Stimulated activated CD4-positive, alpha-beta T cell treated with anti-CD3 and anti-CD28 coated beads, Interleukin-4, amount 100 ng/mL, for 48 hours (primary cell): ENCODE results near the gene ACOT7.

Experiments
- DNase-seq, 2 donors: peaks; one replicate each; pipeline ENCODE4 v3.0.0-alpha.2; 2020; ENCODE audit warnings: low read depth in 2 of 2

Gene ACOT7

DNA sequence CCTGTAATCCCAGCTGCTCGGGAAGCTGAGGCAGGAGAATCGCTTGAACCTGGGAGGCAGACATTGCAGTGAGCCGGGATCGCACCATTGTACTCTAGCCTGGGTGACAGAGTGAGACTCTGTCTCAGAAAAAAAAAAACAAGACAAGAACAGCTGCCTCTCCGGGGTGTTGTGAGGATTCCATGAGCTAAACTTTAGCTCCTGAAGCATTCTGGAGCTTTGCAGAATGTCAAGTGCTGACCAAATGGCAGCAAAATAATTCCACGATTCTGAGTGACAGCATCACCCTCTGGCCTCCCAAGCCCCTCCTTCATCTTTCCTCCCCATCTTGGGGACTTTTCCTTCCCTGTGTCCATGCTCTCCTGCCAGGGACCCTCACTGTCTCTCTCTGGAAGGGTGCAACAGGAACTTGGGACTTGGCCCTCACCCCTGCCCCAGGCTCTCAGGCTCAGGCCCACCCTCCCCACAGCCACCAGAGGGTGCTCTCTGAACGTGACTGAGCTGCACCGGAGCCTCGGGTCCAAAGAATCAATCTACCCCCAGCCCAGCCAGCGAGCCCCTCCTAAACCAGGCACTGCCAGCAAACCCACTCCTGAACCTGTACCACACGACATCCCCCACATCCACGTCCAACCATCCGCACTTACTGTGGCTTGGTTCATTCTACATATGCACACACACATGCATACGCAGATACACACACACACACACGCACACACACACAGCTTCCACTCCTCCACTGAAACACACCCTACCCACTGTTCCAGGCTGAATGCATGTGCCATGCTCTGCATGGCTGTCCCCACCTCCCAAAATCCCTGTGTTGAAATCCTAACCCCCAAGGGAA is 45.7 kb downstream of the ACOT7 start:
- DNase-seq = peak; percentile 50 to 58

DNA sequence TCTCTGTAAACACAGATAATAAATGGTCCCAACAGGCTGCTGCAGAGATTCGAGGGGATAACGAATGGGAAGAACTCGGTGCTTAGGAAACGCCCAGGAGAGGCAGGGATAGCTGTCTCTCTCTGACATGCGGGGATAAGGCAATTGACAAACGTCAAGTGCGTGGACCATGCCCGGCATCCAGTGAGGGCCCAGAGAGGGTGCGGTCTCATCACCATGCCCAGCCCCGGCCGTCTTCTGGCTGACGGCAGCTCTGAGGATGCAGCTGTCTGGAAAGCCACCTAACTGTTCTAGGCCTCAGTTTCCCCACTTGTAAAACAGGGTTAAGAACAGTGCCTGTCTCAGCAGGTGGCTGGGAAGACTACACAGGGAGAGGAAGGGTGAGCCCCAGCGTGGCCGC is 48.1 kb downstream of the ACOT7 start:
- DNase-seq = no peak

DNA sequence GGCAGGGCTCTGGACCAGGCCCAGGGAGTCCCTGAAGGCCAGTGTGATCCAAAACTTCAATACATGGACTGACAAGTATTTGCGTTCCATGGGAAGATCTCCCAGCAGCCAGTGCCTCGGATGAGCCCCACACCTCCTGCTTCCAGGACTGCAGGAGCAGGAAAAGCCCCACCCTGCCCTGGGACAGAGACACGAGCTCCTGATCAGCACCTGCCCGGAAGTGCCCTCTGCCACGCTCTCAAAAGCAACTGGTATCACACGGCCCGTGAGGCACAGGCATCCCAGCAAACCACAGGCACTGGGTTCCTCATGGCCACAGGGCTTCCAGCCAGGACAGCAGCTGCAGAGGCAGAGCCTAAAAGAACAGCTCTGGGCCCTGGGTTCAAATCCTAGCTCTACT is 48.6 kb downstream of the ACOT7 start:
- no peak for DNase-seq

DNA sequence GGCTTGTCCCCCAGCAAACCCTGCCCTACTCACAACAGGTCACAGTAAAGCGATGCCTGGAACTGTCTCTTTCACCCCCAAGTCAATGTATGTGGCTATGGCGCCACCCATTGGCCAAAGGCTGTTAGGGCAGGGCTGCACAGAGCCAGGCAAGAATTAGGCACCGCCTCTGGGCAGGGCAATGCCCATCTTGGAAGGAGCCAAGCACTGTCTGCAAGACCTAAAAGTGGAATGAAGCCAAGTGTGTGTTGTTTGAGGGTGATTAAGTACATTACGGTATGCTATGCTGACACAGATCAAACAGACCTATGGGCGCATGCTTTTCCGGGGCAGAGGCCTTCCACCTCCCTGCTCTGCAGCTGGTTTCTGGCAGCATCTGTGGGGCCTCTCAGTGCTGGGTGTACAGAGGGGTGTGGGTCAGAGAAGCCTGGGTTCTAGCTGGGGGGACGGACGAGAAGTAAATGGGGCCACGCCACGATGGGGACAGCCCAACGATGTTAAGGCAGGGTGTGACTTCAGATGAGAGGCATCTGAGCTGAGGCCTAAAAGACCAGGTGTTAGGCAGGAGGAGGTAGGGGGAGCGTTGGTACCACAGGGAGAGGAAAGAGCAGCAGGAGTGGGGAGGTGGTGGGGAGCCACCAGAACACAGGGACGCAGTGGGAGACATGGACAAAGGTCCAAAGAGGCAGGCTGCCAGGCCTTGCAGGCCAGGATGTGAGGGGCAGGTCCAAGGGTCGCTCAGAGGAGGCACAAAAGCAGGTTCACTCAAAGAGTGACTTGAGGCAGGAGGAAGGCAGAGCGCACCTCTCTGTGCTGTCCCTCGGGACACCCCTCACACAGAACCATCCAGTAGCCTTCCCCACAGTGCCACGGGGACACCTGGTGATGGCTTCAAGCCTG is 49.8 kb downstream of the ACOT7 start:
- peak; percentile 49 to 60 for DNase-seq

DNA sequence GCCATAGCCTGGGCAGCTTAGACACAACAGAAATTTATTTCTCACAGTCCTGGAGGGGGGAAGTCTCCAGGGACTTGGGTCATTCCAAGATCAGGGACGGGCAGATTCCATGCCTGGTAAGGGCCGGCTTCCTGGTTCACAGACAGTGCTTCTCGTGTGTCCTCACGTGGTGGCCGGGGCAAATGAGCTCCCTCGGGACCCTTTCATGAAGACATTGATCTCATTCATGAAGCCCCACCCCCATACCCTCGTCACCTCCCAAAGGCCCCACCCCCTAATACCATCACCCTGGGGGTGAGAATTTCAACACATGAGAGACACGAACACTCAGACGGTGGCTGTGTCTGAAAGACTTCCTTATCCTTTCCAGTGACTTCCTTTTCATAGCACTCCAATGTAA is 51.5 kb downstream of the ACOT7 start:
- DNase-seq = no peak

DNA sequence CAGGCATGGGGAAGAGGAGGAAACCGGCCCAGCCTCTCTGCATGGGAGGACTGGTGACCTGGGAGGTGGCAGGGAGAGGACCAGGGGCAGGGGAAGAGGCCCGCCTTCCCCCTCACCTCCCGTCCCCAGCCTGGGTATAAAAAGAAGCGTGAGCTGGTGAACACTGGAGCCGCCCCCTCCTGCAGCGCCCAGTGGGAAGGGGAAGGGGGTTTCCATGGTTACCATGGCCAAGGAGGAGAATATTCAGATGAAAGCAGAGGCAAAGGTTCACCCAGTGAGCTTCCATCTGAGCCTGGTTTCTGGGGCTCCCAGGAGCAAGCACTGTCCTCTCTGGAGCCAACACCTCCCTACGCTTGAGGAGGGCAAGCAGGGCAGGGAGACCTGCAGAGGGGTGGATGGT is 54.9 kb downstream of the ACOT7 start:
- no peak for DNase-seq

DNA sequence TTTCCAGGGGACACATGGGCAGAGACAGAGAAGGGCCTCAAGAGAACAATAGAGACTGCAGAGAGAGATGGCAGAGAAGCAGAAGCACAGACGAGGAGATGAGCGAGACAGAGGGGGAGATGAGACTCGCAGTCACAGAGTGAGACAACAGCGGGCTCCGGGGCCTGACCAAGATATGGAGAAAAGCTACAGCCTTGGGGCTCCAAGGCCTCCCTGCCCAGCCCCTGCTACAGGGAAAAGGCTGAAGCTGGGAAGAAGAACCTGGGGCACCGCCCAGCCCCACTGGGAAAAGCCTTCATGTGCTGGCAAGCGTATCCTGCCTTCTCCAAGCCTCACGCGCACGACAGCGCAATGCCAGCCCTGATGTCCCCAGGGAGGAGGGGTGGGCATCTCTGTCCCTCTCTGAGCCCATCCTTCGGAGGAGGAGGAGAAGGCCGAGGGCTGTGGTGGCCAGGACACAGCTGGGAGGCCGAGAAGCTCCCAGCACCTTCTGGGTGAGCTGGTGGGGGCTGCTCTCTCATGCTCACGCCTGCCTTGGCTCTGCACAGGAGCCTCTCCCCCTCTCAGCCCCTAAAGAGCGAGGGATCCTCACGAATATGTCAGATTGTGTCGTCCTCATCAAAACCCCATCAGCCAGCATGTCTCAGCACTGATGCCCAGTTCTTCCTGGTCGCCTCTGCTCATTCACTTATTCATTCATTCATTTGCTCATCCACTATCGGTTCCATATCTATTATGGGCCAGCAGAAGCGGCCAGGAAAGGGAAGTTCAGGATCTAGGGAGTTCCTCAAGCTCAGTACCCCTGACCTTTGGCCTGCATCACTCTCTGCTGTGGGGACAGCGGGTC is 56.6 kb downstream of the ACOT7 start:
- DNase-seq = no peak

DNA sequence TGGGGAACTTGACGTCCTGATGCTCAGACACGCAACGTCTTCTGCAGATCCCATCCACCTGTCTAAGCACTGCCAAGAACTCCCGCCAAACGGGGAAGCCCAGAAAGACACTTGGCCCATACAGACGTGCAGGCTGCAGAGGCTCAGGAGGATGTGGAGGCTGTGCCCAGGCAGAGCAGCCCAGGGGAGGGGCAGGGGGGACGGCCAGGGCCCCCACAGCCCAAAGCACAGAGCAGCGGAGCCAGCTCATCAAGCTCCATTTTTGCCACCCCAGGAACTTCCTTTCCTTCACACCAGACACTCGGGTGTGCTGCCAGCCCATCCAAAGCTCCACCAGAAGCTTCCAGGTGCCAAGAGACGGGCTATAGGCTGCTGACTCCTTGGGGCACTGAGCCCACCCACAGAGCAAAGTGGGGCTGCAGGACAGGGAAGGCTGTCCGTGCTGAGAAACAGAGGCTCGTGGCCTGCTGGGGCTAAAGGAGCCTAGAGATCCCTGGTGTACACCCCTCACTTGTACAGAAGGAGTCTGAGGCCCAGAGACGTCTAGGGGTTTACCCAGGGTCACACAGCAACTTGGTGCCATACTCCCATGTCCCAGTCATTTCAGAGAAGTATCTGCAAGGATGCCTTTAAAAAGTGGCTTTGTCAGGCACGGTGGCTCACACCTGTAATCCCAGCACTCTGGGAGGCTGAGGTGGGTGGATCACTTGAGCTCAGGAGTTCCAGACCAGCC is 59.1 kb downstream of the ACOT7 start:
- DNase-seq = no peak

DNA sequence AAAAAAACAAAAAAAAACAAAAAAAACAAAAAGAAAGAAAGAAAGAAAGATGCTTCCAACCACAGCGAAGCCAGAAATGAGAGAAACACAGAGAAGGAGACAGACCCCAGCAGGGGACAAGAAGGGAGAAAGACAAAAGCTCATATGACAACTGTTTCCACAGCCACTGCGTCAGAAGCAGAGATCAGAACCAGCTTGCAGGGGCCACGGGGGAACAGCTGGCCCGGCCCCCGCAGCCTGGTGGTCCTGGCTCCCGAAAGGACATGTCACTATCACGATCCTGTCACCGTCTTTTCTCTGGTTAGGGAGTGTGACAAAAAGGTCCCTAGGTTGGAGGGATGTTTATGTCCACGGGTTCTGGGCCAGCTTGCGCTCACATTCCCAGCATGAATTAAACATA is 60.7 kb downstream of the ACOT7 start:
- no peak for DNase-seq

DNA sequence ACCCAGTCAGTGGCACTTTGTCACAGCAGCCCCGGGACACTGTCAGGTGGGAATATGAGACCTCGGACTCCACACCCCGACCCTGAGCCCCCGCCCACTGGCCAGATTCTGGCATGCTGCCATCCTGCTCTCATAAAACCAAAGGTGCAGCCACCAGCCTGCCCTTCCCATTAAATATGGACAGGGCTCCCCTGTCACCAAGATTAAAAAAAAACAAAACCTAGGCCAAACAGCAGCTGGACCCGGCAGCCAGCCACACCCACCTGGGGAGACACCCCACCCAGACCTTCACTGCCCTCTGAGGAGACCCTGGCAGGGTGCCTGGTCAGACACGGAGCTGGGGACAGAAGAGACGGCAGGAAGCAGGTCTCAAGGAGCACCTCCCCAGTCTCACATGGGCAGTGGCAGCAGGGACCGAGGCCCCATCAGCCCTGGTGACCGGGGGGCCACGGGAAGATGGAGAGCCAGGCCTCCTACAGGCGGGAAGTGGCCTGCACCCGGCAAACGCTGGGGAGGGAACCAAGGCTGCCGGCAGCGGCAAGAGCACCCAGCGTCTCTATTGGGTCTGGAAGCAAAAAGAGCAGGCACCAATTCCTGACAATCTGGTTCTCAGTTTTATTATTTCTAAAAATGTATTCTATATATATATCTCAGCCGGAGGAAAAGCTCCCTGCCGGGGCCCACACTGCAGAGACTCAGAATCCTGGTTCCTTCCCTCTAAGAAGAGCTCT is 61.9 kb downstream of the ACOT7 start:
- DNase-seq = no peak

DNA sequence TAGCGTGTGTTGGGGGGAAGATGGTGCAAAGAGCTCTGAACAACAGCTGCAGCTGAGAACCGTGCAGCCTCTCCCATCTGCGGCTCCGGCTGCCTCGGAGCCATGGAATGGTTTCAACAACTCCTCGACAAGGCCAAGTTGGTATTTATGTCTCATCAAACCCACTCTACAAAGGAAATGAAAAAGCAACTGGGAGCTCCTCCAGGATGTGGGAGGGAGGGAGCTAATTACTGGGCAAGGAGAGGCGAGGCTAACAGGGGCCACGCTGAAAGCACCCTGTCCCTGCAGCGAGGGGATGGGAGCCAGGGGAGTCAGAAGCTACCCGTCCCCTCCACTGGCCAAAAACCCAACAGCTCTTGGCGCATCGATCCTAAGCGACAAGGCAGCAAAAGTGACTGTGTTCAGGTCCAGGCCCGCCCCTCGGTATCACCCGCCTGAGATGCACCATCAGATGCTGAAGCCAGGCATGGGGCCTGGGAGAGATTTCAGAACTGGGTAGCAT is 63.1 kb downstream of the ACOT7 start:
- no peak for DNase-seq

DNA sequence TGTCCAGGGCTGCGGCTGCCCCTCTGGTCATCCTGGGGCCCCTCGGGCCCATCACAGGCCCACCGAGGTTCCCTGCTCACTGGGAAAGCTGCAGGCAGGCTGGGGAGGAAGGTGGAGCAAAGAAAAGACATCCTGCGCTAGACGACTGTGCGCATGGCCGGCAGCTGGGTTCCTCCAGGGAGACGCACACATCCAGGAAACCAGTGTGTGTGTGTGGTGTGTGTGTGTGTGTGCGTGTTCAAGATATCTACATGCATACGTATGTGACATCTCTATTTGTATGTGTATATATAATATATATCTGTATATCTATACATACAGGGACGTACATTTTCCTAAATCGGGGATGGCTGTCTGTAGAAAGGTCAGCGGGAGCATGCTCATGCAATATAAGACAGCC is 63.7 kb downstream of the ACOT7 start:
- DNase-seq = no peak

DNA sequence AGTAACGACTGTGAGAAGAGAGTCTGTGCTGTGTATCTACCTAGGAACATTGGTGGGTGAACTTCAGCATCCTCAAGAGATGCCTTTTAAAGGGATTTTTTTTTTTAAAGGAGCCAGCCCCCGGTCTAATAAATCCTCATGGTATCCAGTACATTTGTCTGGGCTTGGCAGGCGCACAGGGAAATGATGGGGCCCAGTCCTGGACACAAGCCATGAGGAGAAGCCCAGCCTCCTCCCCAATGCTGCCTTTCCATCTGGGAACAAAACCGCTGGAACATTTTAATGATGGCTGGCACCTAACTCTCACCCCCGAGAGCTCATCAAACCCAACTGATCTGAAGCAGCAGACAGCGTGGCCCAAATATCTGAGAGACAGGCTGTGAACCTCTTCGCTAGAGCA is 64.2 kb downstream of the ACOT7 start:
- DNase-seq = no peak

DNA sequence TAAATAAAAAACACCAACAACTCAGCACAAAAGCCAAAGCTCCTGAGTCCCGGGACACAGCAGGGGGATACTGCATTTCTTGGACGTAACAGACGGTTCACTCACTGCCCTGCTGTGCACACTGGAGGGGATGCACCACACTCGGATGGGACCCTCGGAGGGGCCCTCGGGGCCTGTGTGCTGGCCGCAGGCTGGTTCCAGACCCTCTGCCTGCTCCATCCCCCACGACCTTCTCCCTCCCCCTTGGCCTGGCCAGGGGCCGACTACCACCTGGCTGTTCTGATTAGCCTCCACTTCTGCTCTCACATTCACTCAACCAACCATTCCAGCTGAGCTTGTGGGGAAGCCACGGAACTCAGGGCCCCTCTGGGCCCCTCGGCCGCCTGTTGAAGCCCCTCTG is 64.9 kb downstream of the ACOT7 start:
- DNase-seq = no peak

DNA sequence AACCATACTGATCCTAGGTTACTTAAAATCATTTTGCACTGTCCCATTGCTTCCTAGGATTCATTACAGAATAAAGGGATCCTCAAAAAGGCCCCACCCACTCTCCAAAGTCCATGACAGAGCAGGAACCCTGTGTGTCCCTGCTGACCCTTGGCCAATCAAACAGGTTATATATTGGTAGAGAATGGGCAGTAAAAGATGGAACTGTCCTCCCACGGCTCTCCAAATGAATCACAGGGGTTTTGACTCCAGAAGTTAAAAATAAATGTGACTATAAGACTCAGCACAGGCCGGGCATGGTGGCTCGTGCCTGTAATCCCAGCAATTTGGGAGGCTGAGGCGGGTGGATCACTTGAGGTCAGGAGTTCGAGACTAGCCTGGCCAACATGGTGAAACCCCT is 65.5 kb downstream of the ACOT7 start:
- DNase-seq = no peak

DNA sequence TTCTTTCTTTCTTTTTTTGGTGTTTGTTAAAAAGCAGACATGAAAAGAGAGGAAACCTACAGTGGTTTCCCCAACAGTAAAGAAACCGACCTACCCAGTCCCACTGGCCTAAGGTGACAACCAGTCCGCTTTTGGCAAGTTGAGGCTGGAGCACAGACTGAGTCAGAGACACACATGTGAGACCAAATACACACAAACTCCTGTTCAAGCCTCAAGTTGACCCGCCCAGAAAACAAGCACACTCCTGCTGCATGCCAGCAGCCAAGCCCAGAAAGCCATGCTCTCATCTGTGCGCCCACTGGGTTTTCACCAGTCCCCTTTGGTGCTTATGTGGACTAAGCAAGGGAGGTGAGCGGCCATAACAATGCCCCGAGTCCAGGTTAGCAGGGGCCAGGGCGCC is 68.1 kb downstream of the ACOT7 start:
- DNase-seq = no peak

DNA sequence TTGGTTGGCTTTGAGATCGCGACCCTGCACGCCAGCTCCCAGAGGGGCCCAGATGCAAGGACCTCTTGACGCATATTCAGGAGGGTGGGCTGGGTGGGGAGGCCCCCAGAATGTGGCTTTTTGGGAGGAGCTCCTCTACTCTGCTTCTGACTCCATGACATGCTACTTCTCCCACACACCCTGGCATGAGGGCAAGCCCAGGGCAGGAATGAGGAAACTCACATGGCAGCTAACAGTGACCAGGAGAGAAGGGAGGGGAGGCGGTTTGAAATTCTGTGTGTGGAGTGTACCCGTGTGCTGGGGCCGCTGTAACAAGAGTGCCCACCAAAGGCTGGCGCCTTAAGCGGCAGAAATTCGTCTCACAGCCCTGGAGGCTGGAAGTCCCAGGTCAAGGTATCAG is 71.4 kb downstream of the ACOT7 start:
- DNase-seq = no peak

DNA sequence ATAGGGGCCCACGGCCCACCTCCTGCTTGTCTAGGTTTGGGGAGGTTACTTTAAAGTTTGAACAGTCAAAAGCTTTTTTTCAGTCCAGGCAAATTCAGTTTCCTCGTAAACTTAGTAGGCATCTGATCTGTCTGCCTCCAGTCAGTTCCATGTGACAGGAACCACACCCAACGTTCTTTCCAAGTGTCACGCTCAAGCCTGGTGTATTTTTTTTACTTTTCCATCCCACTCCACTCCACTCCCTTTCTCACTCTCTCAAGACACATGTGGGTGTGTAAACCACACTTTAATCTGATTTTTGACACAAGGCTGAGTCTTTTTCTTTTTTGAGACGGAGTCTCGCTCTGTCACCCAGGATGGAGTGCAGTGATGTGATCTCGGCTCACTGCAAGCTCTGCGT is 72.4 kb downstream of the ACOT7 start:
- no peak for DNase-seq

DNA sequence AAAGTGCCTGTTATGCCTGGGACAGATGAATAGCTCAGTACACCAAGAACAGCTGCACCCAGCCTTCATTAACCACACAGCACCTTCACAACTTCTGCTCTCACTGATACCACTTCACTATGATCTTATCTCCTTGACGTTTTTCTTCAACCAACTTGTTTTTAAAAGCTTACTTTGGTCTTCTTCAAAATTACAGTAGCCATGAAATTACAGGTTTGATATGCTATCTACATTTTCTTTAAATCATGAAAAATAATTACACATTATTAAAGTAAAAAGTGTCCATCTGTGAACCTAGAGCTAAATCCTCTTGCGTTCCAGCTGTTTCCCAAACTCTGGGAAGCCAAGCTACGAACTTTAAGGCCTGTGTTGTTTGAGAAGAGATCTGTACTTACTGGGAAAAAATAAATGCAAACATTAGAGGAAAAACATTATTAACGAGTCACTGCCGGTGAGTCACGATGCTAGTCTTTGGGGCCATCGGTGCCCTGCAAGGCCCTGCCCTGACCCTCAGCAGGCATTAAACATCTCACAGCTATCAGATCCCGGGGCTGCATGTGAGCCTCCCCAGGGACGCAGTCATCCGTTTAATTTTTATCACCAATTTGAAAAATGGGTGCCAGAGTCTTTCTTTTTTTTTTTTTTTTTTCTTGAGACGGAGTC is 76.3 kb downstream of the ACOT7 start:
- no peak for DNase-seq
